OCI-LY7 (cell line): ENCODE measurements around the gene RNF208.

Experiments
- EZH2phosphoT487 ChIP-seq: fragments of 200-600 bp; sonication (generic); IDR thresholded peaks from 2 replicates; pipeline ENCODE4 v1.6.1; 2018; ENCODE audit warnings: low read depth, borderline replicate concordance, mild to moderate bottlenecking, mixed run types, antibody characterized with exemption, low read length, moderate library complexity, mixed read lengths
- TF ChIP-seq, protein P1 (sequence below): fragments of 200-600 bp; sonication (generic); conservative IDR thresholded peaks from 2 replicates; pipeline ENCODE4 v1.5.1; 2014; ENCODE audit warnings: mild to moderate bottlenecking, antibody characterized with exemption, low read length, moderate library complexity, mixed read lengths

DNA sequence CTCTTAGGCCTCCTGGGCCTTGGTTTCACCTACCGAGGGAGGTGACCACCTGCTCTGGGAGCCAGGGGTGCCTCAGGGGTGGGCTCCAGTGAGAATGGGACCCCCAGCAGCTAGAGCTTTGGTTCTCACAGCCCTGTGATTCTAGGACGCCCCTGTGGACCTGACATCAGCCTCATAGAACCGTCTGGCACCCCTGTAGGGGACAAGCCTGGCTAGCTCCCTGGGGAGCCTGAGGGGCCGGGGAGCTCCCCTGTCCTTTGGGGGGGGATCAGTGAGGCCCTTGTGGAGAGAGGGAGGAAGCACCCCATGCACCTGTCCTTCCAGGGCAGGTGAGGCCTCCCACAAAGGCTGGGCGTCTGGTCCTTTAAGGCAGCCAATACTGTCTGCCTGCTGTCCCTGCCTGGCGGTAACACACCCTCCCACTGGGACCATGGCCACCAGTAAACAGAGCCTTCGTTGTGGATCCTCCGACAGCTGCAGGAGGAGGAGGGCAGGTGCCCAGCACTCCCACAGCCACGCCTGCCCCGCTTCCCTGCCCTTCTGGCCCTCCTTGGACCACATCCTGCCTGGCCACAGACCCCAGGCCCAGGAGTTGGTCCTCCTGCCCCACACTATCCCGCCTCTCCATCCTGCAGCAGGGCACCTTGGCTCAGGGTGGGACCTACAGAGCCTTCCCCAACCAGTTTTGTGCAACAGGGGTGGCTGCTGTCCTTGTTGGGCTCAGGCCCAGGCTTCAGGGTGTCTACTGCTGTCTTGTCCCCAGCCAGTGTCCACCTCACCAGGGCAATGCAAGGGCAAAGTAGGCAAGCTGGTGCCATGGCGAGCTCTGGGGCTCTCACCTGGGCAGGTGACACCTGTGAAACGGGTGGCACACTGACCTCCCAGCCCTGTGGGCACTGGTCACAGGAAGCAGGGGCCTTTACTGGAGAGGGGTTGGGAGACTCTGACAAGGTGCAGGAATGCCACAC is 16.0 kb upstream of the RNF208 start:
- TF ChIP-seq, protein P1, sequence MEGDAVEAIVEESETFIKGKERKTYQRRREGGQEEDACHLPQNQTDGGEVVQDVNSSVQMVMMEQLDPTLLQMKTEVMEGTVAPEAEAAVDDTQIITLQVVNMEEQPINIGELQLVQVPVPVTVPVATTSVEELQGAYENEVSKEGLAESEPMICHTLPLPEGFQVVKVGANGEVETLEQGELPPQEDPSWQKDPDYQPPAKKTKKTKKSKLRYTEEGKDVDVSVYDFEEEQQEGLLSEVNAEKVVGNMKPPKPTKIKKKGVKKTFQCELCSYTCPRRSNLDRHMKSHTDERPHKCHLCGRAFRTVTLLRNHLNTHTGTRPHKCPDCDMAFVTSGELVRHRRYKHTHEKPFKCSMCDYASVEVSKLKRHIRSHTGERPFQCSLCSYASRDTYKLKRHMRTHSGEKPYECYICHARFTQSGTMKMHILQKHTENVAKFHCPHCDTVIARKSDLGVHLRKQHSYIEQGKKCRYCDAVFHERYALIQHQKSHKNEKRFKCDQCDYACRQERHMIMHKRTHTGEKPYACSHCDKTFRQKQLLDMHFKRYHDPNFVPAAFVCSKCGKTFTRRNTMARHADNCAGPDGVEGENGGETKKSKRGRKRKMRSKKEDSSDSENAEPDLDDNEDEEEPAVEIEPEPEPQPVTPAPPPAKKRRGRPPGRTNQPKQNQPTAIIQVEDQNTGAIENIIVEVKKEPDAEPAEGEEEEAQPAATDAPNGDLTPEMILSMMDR, result no peak
- no peak for TF ChIP-seq EZH2phosphoT487
